Gastrocnemius medialis (tissue), 4 donors: Measurements from ENCODE around the gene HIRIP3. TPM values are rescaled to one million over a fixed set of nuclear protein-coding genes. Genes with fewer than 3 reads are reported as not detected.

Experiments used
- ATAC-seq, 2 donors: fragments of 150-250 bp; one replicate each; pipeline ENCODE4 v1.9.1; 2016
- DNase-seq, 2 donors: peaks; one replicate each; pipeline ENCODE4 v3.0.0-alpha.2; 2019
- H3K27ac ChIP-seq, 4 donors: fragments of 200-600 bp; sonication (generic); 1 replicate in 1 of 4; 2 replicates in 3 of 4; pipeline ENCODE4 v1.5.1; 2016 to 2018; ENCODE audit warnings: mild to moderate bottlenecking in 2 of 4, moderate library complexity in 1 of 4
- H3K27me3 ChIP-seq, 3 donors: fragments of 200-600 bp; sonication (generic) in 2 of 3; 1 replicate in 1 of 3; 2 replicates in 2 of 3; pipeline versions ENCODE4 v1.5.1 to v1.6.0; 2016 to 2019; ENCODE audit warnings: mild to moderate bottlenecking in 1 of 3, moderate library complexity in 1 of 3
- H3K36me3 ChIP-seq, 2 donors: fragments of 200-600 bp; sonication (generic) in 1 of 2; one replicate each; pipeline ENCODE4 v1.5.1; 2017 to 2018
- H3K4me1 ChIP-seq, 2 donors: fragments of 200-600 bp; sonication (generic) in 1 of 2; one replicate each; pipeline ENCODE4 v1.5.1; 2016 to 2017; ENCODE audit warnings: mild to moderate bottlenecking in 2 of 2
- H3K4me3 ChIP-seq, 4 donors: fragments of 200-600 bp; sonication (generic) in 3 of 4; 1 replicate in 1 of 4; 2 replicates in 3 of 4; pipeline ENCODE4 v1.5.1; 2016 to 2019; ENCODE audit warnings: mild to moderate bottlenecking in 2 of 4
- H3K9me3 ChIP-seq, 3 donors: fragments of 200-600 bp; sonication (generic) in 2 of 3; 1 replicate in 1 of 3; 2 replicates in 2 of 3; pipeline ENCODE4 v1.5.1; 2016 to 2019
- POLR2A ChIP-seq, 2 donors: fragments of 450-650 bp; IDR thresholded peaks; one replicate each; pipeline ENCODE4 v1.6.1; 2017; ENCODE audit warnings: antibody characterized with exemption in 2 of 2, mild to moderate bottlenecking in 2 of 2, moderate library complexity in 2 of 2
- in situ Hi-C, 4 donors: fragments of 200-750 bp; cut with MboI; loops; one replicate each; pipeline versions ENCODE4 v1.15.0 to v1.8.0; 2017; ENCODE audit warnings: low sequenced_read_pairs in 4 of 4
- intact Hi-C: fragments of 100-400 bp; cut with DNase I; formaldehyde crosslinking; loops from one replicate; pipeline ENCODE4 v1.15.1; 2023; ENCODE audit warnings: low total_unique reads
- total RNA-seq, 4 donors: library from RNA; depleted of rRNA; stranded (reverse); fragments of >200 nt; gene quantifications; one replicate each; pipeline versions ENCODE4 v1.1.0 to v1.2.3, GENCODE V29; 2016
- TF ChIP-seq, protein P1 (sequence below), 5 experiments: fragments of 450-650 bp in 3 of 5; fragments of 200-600 bp in 2 of 5; sonication (generic) in 2 of 5; IDR thresholded peaks in 4 of 5; conservative IDR thresholded peaks in 1 of 5; 1 replicate in 4 of 5; 2 replicates in 1 of 5; pipeline ENCODE4 v1.5.1; 2016 to 2019; ENCODE audit warnings: antibody characterized with exemption in 5 of 5, mild to moderate bottlenecking in 3 of 5, moderate library complexity in 3 of 5

Gene HIRIP3
- total RNA-seq, 4 donors from 2014 or later, result 13.5 to 25.6 (median 17.2) TPM

DNA sequence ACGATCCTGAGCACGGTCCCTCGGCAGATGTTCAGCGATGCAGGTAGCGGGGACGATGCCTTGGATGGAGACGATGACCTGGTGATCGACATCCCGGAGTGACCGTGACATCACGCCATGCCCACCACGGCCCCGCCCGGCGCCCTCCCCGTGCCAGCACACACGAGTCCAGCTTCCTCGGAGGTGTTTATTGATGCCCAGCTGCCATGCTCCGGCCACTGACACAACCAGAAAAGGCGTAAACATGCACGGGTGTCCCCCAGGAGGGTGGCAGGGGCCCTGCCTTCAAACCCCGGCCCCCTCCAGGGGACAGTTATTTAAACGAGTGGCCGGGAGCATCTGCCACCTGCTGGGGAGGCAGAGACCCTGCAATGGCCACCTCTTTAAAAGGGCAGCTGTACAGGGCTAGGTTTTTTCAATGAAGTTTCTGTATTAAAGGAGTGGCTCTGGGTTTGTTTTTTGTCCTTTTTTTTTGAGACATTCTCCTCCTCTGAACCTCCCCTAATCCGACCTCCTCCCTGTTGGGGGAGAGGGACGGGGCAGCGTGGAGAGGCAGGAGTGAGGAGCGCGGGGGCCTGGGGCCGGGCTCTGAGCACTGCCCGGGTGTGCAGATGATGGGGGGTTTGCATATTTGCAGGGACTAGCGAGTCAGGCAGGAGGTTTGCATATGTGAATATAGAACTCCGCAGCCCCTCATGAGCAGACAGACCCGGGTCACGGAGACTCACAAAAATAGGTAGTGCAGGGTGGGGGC is 10.1 kb upstream of the HIRIP3 start:
- Histone ChIP-seq H3K27ac (no peak overlapping the region), H3K9me3 (no peaks in the 10 kb centered on the region), H3K36me3 (peaks cover 0 to 10% of the 10 kb centered on the region in 2 donors), H3K4me3 (peak overlapping the region in 1 of 4 donors; percentile 15), H3K4me1 (peaks cover 1% of the 10 kb centered on the region in 2 donors), H3K27me3 (peaks cover 17 to 21% (median 21%) of the 10 kb centered on the region in 3 donors)
- ATAC-seq (peak; percentile 53 to 58), DNase-seq (no peak)
- in situ Hi-C loops (loop anchor here in 1 of 4 donors (25.0 kb wide), 1 partner anchor 318 kb away; the partner anchor contains the start of gene QPRT), intact Hi-C loops (no loop called here)
- TF ChIP-seq POLR2A (IDR thresholded peaks at IDR 0.05), result no peak
- TF ChIP-seq, protein P1, sequence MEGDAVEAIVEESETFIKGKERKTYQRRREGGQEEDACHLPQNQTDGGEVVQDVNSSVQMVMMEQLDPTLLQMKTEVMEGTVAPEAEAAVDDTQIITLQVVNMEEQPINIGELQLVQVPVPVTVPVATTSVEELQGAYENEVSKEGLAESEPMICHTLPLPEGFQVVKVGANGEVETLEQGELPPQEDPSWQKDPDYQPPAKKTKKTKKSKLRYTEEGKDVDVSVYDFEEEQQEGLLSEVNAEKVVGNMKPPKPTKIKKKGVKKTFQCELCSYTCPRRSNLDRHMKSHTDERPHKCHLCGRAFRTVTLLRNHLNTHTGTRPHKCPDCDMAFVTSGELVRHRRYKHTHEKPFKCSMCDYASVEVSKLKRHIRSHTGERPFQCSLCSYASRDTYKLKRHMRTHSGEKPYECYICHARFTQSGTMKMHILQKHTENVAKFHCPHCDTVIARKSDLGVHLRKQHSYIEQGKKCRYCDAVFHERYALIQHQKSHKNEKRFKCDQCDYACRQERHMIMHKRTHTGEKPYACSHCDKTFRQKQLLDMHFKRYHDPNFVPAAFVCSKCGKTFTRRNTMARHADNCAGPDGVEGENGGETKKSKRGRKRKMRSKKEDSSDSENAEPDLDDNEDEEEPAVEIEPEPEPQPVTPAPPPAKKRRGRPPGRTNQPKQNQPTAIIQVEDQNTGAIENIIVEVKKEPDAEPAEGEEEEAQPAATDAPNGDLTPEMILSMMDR (IDR thresholded peaks at IDR 0.05 in 4 of 5, conservative IDR thresholded peaks at IDR 0.05 in 1 of 5), result peak; percentile 62 to 85 (median 77)

DNA sequence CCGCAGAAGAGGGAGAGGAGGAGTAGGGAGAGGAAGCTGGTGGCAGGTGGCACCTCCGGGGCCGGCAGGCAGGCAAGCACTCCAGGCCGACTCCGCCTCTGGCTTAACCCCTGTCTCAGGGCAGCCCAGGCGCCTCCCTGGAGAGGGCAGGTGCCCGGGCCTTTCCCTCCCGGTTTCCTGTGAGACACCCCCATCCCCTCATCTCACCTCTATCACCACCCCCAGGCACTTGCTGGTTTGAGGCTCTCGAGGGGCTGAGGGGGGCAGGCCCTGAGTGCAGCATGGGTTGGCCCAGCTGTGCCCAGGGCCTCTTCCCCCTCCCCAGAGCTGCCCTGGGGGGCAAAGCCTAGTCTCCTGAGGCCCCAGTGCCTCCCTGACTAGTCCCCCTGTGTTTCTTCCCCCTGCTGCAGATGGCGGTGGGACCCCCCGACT is 9.4 kb upstream of the HIRIP3 start:
- Histone ChIP-seq H3K27ac (no peak overlapping the region), H3K4me3 (no peak overlapping the region), H3K27me3 (peaks cover 10 to 14% (median 14%) of the 10 kb centered on the region in 3 donors), H3K36me3 (peaks cover 0 to 10% of the 10 kb centered on the region in 2 donors), H3K9me3 (no peaks in the 10 kb centered on the region), H3K4me1 (no peaks in the 10 kb centered on the region)
- in situ Hi-C loops, result loop anchor here in 1 of 4 donors (25.0 kb wide), 1 partner anchor 318 kb away; the partner anchor contains the start of gene QPRT
- DNase-seq (no peak), ATAC-seq (no peak)
- intact Hi-C loops, result no loop called here
- TF ChIP-seq, protein P1 (IDR thresholded peaks at IDR 0.05 in 4 of 5, conservative IDR thresholded peaks at IDR 0.05 in 1 of 5), result no peak
- no peak for TF ChIP-seq POLR2A (IDR thresholded peaks at IDR 0.05)

DNA sequence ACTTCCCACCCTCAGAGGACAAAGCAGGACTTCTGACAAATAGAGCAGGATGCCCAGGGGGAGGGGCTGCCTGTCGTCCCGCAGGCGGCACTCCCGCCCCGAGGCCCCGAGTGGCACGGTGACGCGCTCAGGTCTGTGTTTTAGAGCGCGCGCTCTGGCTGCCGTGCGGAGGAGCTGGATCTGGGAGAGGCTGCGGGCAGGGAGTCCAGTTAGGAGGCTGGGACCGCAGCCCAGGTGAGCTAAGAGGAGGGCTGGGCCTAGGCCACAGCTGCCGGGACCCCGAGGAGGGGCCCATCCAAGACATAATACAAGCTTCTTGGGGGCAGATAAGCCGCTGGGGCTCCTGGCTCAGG is 9.0 kb upstream of the HIRIP3 start:
- no peaks in the 10 kb centered on the region for H3K9me3 ChIP-seq
- in situ Hi-C loops, result loop anchor here in 1 of 4 donors (25.0 kb wide), 1 partner anchor 317 kb away; the partner anchor contains the start of gene QPRT
- no peak for TF ChIP-seq POLR2A (IDR thresholded peaks at IDR 0.05)
- TF ChIP-seq, protein P1 (IDR thresholded peaks at IDR 0.05 in 4 of 5, conservative IDR thresholded peaks at IDR 0.05 in 1 of 5), result no peak
- H3K36me3 ChIP-seq, result peaks cover 0 to 10% of the 10 kb centered on the region in 2 donors
- no peak for DNase-seq
- H3K4me1 ChIP-seq, result no peaks in the 10 kb centered on the region
- no peak overlapping the region for H3K4me3 ChIP-seq
- intact Hi-C loops, result no loop called here
- peaks cover 5 to 10% (median 10%) of the 10 kb centered on the region in 3 donors for H3K27me3 ChIP-seq
- H3K27ac ChIP-seq, result no peak overlapping the region
- ATAC-seq, result no peak

DNA sequence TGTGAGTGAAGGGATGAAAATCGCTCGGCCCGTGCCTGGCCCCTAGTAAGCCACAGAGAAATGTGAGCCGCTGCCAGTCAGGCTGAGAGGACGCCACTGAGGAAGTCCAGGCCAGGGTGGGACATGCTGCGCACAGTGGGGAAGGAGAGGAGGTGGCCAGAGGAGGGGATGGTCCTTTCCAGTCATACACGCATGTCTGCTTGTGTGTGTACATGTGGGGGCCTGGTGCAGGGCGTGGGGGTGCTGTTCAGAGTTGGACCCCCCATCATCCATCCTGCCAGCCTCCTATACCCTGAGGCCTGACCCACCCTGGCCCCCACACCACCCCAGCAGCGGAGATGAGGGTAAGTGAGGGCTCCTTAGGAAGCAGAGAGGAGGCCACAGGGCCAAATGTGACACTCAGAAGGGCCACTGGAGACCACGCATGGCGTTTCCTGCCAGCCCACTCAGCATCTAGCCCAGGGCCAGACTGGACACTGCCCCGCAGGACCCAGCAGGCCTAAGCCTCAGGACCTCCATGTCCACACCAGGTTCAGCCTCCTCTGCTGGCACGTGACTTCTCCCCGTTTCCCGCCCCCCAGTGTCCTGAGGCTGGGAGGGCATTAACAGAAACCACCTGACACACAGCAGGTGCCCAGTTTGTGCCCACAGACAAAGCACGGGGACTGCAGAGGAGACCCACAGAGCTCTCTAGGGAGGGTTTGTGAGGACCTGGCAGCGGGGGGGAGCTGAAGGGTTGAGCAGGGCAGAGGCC is 8.4 kb upstream of the HIRIP3 start:
- ATAC-seq, result no peak
- Histone ChIP-seq H3K4me3 (no peak overlapping the region), H3K4me1 (no peaks in the 10 kb centered on the region), H3K27me3 (peaks cover 1 to 4% (median 4%) of the 10 kb centered on the region in 3 donors), H3K9me3 (no peaks in the 10 kb centered on the region), H3K27ac (no peak overlapping the region), H3K36me3 (peaks cover 0 to 10% of the 10 kb centered on the region in 2 donors)
- DNase-seq, result no peak
- TF ChIP-seq, protein P1 (IDR thresholded peaks at IDR 0.05 in 4 of 5, conservative IDR thresholded peaks at IDR 0.05 in 1 of 5), result no peak
- no peak for TF ChIP-seq POLR2A (IDR thresholded peaks at IDR 0.05)
- intact Hi-C loops (no loop called here), in situ Hi-C loops (loop anchor here in 1 of 4 donors (25.0 kb wide), 1 partner anchor 317 kb away; the partner anchor contains the start of gene QPRT)
